ENCODE measurements around the gene MYO19. TPM values are rescaled to one million over a fixed set of nuclear protein-coding genes. Genes with fewer than 3 reads are reported as not detected.
A peak's percentile ranks its signal among the peaks of the same experiment; 100 is the strongest.

MYO19 gene
- total RNA-seq, 1 experiment from 2014 or later = 144 TPM

DNA sequence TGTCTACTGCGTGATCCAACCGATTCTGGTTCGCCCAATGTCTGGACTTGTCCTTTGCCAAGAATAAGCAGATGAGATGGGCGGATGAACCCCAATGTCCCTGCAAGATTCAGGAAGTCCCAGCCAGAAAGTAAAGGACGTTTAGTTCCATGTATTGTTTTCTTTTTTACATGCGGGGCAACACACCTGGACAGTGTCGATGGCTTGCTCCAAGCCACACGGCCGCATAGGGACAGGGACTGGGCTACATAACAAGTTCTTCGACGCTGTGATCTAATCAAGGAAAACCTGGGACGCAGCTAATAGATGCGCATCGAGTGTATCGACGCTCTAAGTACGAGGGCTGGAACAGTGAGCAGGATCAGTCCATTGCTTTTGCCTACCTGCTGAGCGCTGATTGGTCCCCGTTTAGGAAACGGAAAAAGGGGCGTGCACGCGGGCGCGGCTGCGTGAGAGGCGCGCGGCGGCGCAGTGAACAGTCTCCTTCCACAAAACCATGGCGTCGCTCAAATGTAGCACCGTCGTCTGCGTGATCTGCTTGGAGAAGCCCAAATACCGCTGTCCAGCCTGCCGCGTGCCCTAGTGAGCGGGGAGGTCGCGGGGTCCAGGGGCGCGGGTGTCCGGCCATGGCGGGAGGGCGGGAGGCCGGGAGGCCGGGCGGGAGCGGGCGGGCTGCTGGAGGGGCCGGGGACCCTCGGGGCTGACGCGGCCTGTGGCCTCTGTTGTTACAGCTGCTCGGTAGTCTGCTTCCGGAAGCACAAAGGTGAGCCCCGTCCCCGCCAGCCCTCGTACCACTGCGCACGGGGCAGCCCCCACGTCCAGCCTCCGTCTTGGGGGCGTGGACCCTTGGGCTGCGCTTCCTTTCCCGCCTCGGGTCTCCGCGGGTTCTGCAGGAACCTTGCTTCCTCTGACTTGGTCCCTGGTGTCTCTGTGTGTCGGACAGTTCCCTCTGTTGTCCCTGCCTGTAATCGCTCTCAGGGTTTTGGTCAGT lies 48.2 kb downstream of the MYO19 start, which contains the start of gene ZNHIT3:
Gene ZNHIT3 (plus strand): TSS at position 478 of the 991 bp plus-strand sequence. CDS start 19 bp downstream, at position 497.
- Histone ChIP-seq H3K27ac (ENCODE audit: insufficient read length, low read depth, low read length) (no peak within 1 kb of the TSS), H3K4me2 (ENCODE audit: insufficient read depth, insufficient read length, low read length) (peak within 1 kb of the TSS; percentile 87), H3T11ph (ENCODE audit: low read length) (no peak within 1 kb of the TSS), H4K20me1 (ENCODE audit: control insufficient read depth, insufficient read depth, insufficient read length) (no peaks in the 10 kb centered on the region), H3K27me3 (ENCODE audit: insufficient read depth, low read length) (peaks cover 9% of the 10 kb centered on the region; the same call in 1 of the 2 replicates), H2BK15ac (ENCODE audit: low read depth, low read length) (no peak within 1 kb of the TSS), H4K91ac (ENCODE audit: insufficient read length, low read depth, low read length) (no peak within 1 kb of the TSS), H3K79me1 (ENCODE audit: insufficient read depth, low read depth, low read length, poor library complexity, severe bottlenecking) (no peaks in the 10 kb centered on the region), H4K5ac (ENCODE audit: insufficient read length, low read depth, low read length) (no peak within 1 kb of the TSS), H3K14ac (ENCODE audit: insufficient read depth, low read length) (no peak within 1 kb of the TSS; the same call in 1 of the 2 replicates), H2BK20ac (ENCODE audit: low read depth, low read length, poor library complexity, severe bottlenecking) (no peak within 1 kb of the TSS), H2AK5ac (ENCODE audit: insufficient read length, low read length) (no peak within 1 kb of the TSS), H3K4ac (ENCODE audit: low read depth, low read length) (no peak within 1 kb of the TSS), H2BK12ac (ENCODE audit: insufficient read length, low read depth, low read length) (no peak within 1 kb of the TSS), H4K8ac (replicated peaks; ENCODE audit: insufficient read length, low read depth, low read length) (no peak within 1 kb of the TSS), H2AFZ (ENCODE audit: low read length) (peak within 1 kb of the TSS; percentile 0), H3K79me2 (ENCODE audit: insufficient read depth, low read length) (no peaks in the 10 kb centered on the region; the same call in 1 of the 2 replicates), H3K18ac (ENCODE audit: insufficient read length, low read depth, low read length) (no peak within 1 kb of the TSS), H3K23ac (ENCODE audit: insufficient read length, low read depth, low read length) (no peak within 1 kb of the TSS), H3K56ac (ENCODE audit: insufficient read length, low read depth, low read length) (no peak within 1 kb of the TSS), H3K9me3 (ENCODE audit: control insufficient read depth, low read depth, low read length) (no peaks in the 10 kb centered on the region), H3K9ac (ENCODE audit: extremely low read depth, insufficient read length, low read length) (peak within 1 kb of the TSS; percentile 87), H3K4me1 (ENCODE audit: insufficient read depth, low read length) (no peaks in the 10 kb centered on the region), H2BK120ac (ENCODE audit: low read depth, low read length, poor library complexity, severe bottlenecking) (no peak within 1 kb of the TSS), H3K23me2 (ENCODE audit: insufficient read length, low read depth, low read length, poor library complexity, severe bottlenecking) (peaks cover 4% of the 10 kb centered on the region), H2BK5ac (ENCODE audit: insufficient read length, low read length) (no peak within 1 kb of the TSS)
- TF ChIP-seq, protein P1, sequence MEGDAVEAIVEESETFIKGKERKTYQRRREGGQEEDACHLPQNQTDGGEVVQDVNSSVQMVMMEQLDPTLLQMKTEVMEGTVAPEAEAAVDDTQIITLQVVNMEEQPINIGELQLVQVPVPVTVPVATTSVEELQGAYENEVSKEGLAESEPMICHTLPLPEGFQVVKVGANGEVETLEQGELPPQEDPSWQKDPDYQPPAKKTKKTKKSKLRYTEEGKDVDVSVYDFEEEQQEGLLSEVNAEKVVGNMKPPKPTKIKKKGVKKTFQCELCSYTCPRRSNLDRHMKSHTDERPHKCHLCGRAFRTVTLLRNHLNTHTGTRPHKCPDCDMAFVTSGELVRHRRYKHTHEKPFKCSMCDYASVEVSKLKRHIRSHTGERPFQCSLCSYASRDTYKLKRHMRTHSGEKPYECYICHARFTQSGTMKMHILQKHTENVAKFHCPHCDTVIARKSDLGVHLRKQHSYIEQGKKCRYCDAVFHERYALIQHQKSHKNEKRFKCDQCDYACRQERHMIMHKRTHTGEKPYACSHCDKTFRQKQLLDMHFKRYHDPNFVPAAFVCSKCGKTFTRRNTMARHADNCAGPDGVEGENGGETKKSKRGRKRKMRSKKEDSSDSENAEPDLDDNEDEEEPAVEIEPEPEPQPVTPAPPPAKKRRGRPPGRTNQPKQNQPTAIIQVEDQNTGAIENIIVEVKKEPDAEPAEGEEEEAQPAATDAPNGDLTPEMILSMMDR (conservative IDR thresholded peaks at IDR 0.05) = no peak
- Mint-ChIP-seq H3K4me1 (peaks cover 19 to 28% of the 10 kb centered on the region in 2 experiments), H3K9me3 (peaks cover 6 to 7% of the 10 kb centered on the region in 2 experiments; a peak in 4 of 5 replicates), H3K36me3 (ENCODE audit: insufficient read depth in 1 of 3, low read depth in 3 of 3) (peaks cover 5 to 22% (median 19%) of the 10 kb centered on the region in 3 experiments), H3K27ac (peak within 1 kb of the TSS; percentile 96 to 99 (median 98)), H3K27me3 (ENCODE audit: low read depth) (peaks cover 34% of the 10 kb centered on the region), H3K4me3 (peak within 1 kb of the TSS; percentile 99 to 100)
- WGBS (ENCODE audit: extremely low coverage, insufficient read length, low lambda C conversion rate) = no CpG with 5 or more reads among the region's 73 CpGs
- peak; percentile 96 for DNase-seq
